Hepatocyte (in vitro differentiated cells): Measurements from ENCODE around the gene ARL14. TPM values are rescaled to one million over a fixed set of nuclear protein-coding genes. Genes with fewer than 3 reads are reported as not detected.

ENCODE experiments used
- DNase-seq: peaks from one replicate; pipeline ENCODE4 v3.0.0-alpha.2; 2016; ENCODE audit warnings: low spot score
- H2AFZ ChIP-seq: fragments of 200-600 bp; sonication (generic); 2 replicates; pipeline ENCODE4 v1.6.0; 2016; ENCODE audit warnings: antibody characterized with exemption, mild to moderate bottlenecking
- H3K27ac ChIP-seq: fragments of 200-600 bp; sonication (generic); 2 replicates; pipeline ENCODE4 v1.5.1; 2016; ENCODE audit warnings: mild to moderate bottlenecking
- H3K27me3 ChIP-seq: fragments of 200-600 bp; sonication (generic); 2 replicates; pipeline ENCODE4 v1.6.1; 2016
- H3K36me3 ChIP-seq: fragments of 200-600 bp; sonication (generic); replicated peaks from 2 replicates; pipeline ENCODE4 v1.5.1; 2016; ENCODE audit warnings: low read depth; ENCODE audit not compliant: insufficient read depth
- H3K4me1 ChIP-seq: fragments of 200-600 bp; sonication (generic); 2 replicates; pipeline ENCODE4 v1.5.1; 2016; ENCODE audit warnings: mild to moderate bottlenecking, moderate library complexity; ENCODE audit not compliant: insufficient read depth
- H3K4me2 ChIP-seq: fragments of 200-600 bp; sonication (generic); 2 replicates; pipeline ENCODE4 v1.6.0; 2016
- H3K4me3 ChIP-seq: fragments of 200-600 bp; sonication (generic); 2 replicates; pipeline ENCODE4 v1.5.1; 2016; ENCODE audit warnings: mild to moderate bottlenecking
- H3K79me2 ChIP-seq: fragments of 200-600 bp; sonication (generic); 2 replicates; pipeline ENCODE4 v1.6.0; 2017; ENCODE audit warnings: mild to moderate bottlenecking
- H3K9me2 ChIP-seq: fragments of 200-600 bp; sonication (generic); replicated peaks from 2 replicates; pipeline ENCODE4 v1.6.0; 2017; ENCODE audit warnings: mild to moderate bottlenecking; ENCODE audit not compliant: insufficient read depth
- H3K9me3 ChIP-seq: fragments of 200-600 bp; sonication (generic); 2 replicates; pipeline ENCODE4 v1.5.1; 2016; ENCODE audit warnings: low read depth, mild to moderate bottlenecking
- H4K20me1 ChIP-seq: fragments of 200-600 bp; sonication (generic); 2 replicates; pipeline ENCODE4 v1.6.0; 2016; ENCODE audit warnings: mild to moderate bottlenecking; ENCODE audit not compliant: insufficient read depth, poor library complexity, severe bottlenecking
- EZH2 ChIP-seq: fragments of 200-600 bp; sonication (generic); IDR thresholded peaks from 2 replicates; pipeline ENCODE4 v1.6.1; 2016; ENCODE audit warnings: antibody characterized with exemption, mild to moderate bottlenecking, borderline replicate concordance
- EZH2phosphoT487 ChIP-seq: fragments of 200-600 bp; sonication (generic); IDR thresholded peaks from one replicate; pipeline ENCODE4 v1.6.1; 2018; ENCODE audit warnings: antibody characterized with exemption, mild to moderate bottlenecking, low read depth, moderate library complexity; ENCODE audit not compliant: unreplicated experiment, severe bottlenecking
- WGBS: methylation state at CpG from one replicate; pipeline ENCODE4 v1.1.6; 2016; ENCODE audit warnings: low lambda C conversion rate; ENCODE audit errors: missing lambda C conversion rate; 5-methylcytosine and 5-hydroxymethylcytosine counted together
- polyA plus RNA-seq: library from polyadenylated mRNA; unstranded; fragments of >200 nt; fragmentation: Nextera tagmentation; extraction: Ambion mirVana; gene quantifications from 2 replicates; pipeline ENCODE4 v1.2.1, GENCODE V29; 2016
- small RNA-seq: library from RNA; depleted of rRNA; stranded (forward); fragments of <200 nt; gene quantifications from one replicate; pipeline ENCODE3, GENCODE V24; 2014
- total RNA-seq: library from RNA; depleted of rRNA; stranded (reverse); fragments of >200 nt; gene quantifications from 2 replicates; pipeline ENCODE4 v1.2.3, GENCODE V29; 2014
- TF ChIP-seq, protein P1 (sequence below): fragments of 200-600 bp; sonication (generic); IDR thresholded peaks from 2 replicates; pipeline ENCODE4 v1.5.1; 2016; ENCODE audit warnings: antibody characterized with exemption, mild to moderate bottlenecking; ENCODE audit not compliant: poor library complexity

ARL14 gene
- total and polyA plus RNA-seq, 2 experiments from 2014 or later = 9.2 to 13.2 TPM

DNA sequence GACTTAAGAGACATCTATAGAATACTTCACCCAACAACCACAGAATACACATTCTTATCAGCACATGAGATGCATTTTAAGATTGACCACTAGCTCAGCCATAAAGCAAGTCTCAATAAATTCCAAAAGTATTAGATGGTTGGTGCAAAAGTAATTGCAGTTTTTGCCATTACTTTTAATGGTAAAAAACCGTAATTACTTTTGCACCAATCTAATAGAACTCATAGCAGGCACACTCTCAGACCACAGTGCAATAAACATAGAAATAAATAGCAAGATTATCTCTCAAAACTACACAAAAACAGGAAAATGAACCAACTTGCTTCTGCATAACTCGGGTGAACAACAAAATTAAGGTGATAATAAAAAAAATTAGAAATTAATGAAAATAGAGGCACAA is 45.4 kb downstream of the ARL14 start:
- Histone ChIP-seq H3K4me1 (no peaks in the 10 kb centered on the region), H3K9me3 (no peaks in the 10 kb centered on the region), H3K4me3 (no peak overlapping the region), H3K79me2 (no peaks in the 10 kb centered on the region), H3K36me3 (no peaks in the 10 kb centered on the region), H3K27me3 (no peaks in the 10 kb centered on the region), H3K4me2 (no peak overlapping the region), H3K9me2 (no peaks in the 10 kb centered on the region), H2AFZ (no peak overlapping the region), H4K20me1 (no peaks in the 10 kb centered on the region), H3K27ac (no peak overlapping the region)
- TF ChIP-seq, protein P1, sequence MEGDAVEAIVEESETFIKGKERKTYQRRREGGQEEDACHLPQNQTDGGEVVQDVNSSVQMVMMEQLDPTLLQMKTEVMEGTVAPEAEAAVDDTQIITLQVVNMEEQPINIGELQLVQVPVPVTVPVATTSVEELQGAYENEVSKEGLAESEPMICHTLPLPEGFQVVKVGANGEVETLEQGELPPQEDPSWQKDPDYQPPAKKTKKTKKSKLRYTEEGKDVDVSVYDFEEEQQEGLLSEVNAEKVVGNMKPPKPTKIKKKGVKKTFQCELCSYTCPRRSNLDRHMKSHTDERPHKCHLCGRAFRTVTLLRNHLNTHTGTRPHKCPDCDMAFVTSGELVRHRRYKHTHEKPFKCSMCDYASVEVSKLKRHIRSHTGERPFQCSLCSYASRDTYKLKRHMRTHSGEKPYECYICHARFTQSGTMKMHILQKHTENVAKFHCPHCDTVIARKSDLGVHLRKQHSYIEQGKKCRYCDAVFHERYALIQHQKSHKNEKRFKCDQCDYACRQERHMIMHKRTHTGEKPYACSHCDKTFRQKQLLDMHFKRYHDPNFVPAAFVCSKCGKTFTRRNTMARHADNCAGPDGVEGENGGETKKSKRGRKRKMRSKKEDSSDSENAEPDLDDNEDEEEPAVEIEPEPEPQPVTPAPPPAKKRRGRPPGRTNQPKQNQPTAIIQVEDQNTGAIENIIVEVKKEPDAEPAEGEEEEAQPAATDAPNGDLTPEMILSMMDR = no peak
- TF ChIP-seq EZH2 (no peak), EZH2phosphoT487 (no peak)
- 88% methylated on average over 2 of the region's 2 CpGs for WGBS
- no peak for DNase-seq

DNA sequence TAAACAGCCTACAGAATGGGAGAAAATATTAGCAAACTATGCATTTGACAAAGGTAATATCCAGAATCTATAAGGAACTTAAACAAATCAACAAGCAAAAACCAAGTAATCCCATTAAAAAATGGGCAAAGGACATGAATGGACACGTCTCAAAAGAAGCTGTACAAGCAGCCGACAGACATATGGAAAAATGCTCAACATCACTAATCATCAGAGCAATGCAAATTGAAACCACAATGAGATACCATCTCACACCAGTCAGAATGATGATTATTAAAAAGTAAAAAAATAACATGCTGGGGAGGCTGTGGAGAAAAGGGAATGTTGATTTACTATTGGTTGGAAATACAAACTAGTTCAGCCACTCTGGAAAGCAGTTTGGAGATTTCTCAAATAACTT is 48.4 kb downstream of the ARL14 start:
- Histone ChIP-seq H3K9me3 (no peaks in the 10 kb centered on the region), H3K4me1 (no peaks in the 10 kb centered on the region), H3K79me2 (no peaks in the 10 kb centered on the region), H4K20me1 (no peaks in the 10 kb centered on the region), H3K4me2 (no peak overlapping the region), H3K9me2 (no peaks in the 10 kb centered on the region), H3K4me3 (no peak overlapping the region), H3K27ac (no peak overlapping the region), H3K27me3 (no peaks in the 10 kb centered on the region), H3K36me3 (no peaks in the 10 kb centered on the region), H2AFZ (no peak overlapping the region)
- TF ChIP-seq, protein P1 = no peak
- 86% methylated on average over 2 of the region's 2 CpGs for WGBS
- DNase-seq = no peak

Small RNA genes within 50 kb of the gene (small RNA-seq; reads per million reads assigned to genes)
- gene RF00139 = not detected

Other genes with a start within 250 kb of the ARL14 start
- gene TRIM59, start 227.4 kb upstream of the ARL14 start, total RNA-seq = 9.8 and 14.0 TPM in 2 replicates
- 4.6 and 6.4 TPM in 2 replicates for gene TRIM59, start 227.4 kb upstream of the ARL14 start, polyA plus RNA-seq
- 22.3 and 26.6 TPM in 2 replicates for gene KPNA4, start 111.6 kb upstream of the ARL14 start, total RNA-seq
- gene KPNA4, start 111.6 kb upstream of the ARL14 start, polyA plus RNA-seq = 6.8 and 13.0 TPM in 2 replicates
- gene PPM1L, start 79.1 kb downstream of the ARL14 start, total RNA-seq = 13.1 and 13.6 TPM in 2 replicates
- gene PPM1L, start 79.1 kb downstream of the ARL14 start, polyA plus RNA-seq = 4.0 and 5.1 TPM in 2 replicates